IPS DF 4.7 (cell line): ENCODE measurements around the gene REG4.
"Not testable (repeated sequence)": the region's sequence is repeated elsewhere in the genome, so short reads cannot be mapped to it uniquely, and the experiment has no call there.

Experiments used
- DNase-seq: peaks from one replicate; pipeline ENCODE4 v3.0.0-alpha.2; 2013; ENCODE audit warnings: low spot score; ENCODE audit errors: extremely low read depth

The REG4 gene

DNA sequence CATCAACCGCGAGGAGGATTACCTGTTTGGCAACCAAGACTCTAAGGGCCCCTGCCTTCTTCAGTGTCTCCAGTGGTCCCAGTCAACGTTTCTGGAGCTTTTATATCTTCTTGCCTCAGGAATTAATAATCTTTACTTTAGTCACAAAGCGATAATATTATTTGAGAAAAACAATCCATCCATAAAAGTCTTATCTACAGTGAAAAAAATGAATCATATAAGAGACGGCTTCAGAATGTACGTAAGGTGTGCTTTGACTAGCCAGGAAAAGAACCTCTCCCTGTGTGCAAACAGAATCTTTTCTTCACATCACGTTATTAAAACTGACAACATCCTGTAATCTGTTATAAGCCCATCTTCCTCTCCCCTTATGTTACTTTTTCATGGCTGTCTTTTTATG, at the start of gene REG4:
TSS of gene REG4 (minus strand) at position 74 of the 400 bp plus-strand sequence. CDS start 2,691 bp downstream, outside the sequence.
- DNase-seq: no peak

DNA sequence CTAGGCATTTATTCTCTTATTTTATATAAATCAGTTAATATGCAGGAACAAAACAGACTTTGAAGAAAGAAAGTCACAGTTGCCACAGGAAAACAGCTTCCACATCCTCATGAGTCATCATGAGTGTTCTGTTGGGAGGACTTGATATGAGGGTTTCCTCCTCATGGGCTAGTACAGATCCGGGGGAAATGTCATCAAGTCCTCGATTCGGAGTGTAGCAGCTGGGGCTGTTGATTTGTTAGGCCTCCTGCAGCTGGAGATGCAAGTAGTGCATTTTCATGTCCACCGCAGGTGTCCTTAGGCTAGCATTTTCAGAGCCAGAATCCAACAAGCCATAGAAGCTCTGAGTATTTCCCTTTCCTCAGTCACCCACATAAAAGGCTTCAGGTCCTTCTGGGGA, 48.4 kb upstream of the REG4 start:
- DNase-seq: no peak

DNA sequence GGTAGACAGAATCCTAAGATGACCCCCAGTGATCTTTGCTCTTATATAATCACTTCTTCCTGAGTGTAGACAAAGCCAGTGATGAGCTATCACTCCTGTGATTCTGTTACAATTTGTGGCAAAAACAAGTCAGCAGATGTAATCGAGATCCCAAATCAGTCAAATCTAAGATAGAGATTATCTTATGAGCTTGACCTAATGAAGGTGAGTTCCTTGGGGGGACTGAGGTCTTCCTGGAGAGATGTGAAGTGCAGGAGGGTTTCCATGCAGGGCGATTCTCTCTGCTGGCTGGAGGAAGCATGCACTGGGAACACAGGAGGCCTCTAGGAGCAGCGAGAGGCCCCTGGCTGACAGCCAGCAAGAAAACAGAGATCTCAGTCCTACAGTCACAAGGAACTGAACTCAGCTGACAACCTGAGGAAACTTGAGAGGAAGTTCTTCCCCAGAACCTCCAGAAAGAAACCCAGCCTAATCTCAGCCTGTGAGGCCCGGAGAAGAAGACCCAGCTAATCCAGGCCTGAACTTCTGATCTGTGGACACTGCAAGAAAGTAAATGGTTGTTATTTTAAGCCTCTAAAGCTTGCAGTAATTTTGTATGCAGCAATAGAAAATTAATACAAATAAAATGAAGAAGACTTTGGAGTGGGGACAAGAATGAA, 47.4 kb upstream of the REG4 start:
- not testable (repeated sequence) for DNase-seq

DNA sequence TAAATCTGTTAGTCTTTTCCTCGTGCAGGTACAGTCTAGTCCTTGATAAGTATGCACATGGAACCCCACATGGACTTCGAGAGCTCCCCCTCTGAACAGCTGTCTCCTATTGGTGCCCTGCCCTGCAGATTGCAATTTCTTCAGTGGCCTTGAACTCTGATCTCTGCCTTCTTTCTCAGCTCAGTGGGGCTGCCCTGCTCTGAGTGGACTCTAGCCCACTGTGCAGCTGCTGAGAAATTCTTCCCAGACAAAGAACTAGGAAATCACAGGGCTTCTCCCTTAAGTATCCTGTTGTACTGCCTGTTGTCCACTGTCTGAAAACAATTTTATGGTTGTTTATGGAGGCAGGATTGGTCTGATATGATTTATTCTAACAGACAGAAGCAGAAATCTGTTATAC, 46.9 kb upstream of the REG4 start:
- no peak for DNase-seq

DNA sequence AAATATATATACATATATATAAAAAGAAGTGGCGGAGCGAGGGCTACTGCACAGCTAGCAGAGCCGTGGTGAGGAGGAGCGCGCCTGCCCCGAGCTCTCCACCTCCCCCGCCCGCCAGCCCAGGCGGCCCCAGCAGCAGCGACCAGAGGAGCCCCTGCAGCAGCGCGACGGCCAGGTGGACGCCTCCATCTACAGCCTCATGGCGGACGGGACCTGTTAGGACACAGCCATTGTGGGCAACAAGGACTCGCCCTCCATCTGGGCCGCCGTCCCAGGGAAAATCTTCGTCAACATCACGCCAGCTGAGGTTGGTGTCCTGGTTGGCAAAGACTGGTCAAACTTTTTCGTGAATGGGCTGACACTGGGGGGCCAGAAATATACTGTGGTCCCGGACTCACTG, 41.9 kb upstream of the REG4 start:
- DNase-seq: no peak

DNA sequence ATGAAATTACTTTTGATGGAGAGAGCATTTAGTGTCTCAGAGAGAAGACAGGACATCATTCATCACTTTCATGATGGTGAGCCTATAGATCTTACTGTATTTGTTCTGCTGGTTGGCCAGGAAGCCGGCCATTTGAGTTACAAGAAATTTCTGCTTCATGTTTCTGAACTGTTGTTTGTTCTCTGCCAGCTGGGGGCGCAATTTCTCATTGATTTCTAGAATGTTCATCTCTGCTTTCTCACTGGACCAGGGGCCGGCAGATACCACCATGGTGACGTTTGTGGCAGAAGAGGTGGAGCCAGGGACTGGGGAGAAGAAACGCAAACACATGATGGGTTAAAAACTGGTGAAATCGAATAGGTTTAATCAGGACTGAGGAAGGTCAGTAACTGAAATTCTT, 32.9 kb upstream of the REG4 start:
- DNase-seq: not testable (repeated sequence)

DNA sequence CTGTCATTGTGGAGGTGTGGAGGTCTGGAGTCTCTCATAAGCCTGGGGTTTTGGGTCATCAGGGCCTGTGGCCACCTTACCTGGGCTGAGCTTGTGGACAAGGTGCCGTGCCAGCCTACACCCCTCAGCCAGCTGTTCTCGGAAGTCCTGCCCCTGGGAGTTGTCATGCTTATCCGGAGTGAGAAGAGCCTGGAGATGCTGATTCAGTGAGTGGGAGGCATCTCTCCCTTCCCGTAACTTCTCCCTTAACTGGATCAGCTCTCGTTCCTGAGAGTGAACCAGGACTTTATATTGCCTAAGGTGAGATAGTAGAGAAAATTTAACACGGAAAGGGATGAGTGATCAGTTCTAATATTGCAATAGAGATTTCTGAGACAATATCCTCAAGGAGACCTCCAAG, 30.0 kb upstream of the REG4 start:
- DNase-seq: no peak

DNA sequence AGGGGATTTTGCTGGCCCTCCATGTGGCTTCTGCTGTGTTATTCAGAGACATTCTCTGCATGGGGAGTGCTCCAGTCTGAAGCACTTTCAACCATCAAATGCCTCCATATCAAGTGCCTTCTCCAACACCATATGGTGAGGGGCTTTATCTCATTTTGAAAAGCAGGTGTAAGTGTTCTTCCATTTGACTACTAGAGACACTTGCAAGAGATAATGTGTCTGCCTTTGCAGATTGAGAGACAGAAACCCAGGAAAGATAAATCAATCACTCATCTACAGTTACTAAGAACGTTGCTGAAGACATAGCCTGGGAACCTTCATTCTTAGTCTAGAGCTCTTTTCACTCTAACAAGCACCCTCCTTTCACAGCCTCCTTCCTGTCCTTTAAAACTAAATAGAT, 29.5 kb upstream of the REG4 start:
- no peak for DNase-seq

DNA sequence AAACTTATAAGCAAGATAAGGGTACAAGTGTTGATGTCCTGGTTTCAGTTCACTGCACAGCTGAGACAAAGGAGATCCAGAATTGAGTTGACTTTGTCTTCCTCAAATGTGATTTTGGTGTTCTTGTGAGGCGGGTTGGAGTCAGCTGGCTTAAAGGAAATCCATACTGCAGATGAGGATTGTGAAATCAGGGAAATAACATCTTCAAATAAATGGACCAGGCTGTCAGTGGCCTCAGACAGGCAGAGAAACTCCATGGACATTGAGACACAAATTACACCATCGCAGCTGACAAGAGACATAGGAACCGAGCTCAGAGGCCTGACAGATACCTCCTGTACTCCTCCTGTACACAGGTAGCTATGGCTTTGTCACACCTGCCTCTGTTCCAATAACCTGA, 27.0 kb upstream of the REG4 start:
- no peak for DNase-seq

DNA sequence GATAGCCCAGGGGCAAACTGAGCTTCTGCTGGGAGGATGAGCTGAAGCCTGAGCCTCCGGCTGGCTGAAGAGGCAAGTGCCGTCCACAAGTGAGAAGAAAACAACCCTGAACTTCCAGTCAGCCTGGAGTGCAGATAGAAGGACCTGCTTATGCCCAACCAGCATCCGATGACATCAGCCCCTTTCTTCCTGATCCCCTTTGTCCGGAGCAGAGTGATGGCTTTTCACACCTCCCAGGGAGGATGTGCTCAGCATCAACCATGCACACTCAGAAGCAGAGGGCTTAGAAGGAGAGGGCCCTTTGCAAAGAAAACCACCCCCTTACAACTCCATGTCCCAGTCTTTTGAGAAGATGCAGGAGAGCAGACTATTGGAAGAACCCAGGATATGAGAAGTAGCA, 23.7 kb upstream of the REG4 start:
- DNase-seq: no peak

DNA sequence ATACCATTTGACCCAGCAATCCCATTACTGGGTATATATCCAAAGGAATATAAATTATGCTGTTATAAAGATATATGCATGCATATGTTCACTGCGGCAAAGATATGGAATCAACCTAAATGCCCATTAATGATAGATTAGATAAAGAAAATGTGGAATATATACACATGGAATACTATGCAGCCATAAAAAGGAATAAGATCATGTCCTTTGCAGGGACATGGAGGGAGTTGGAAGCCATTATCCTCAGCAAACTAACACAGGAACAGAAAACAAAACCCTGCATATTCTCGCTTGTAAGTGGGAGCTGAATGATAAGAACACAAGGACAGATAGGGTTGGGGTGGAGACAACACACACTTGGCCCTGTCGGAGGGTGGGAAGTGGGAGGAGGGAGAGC, 19.8 kb upstream of the REG4 start:
- DNase-seq: no peak

DNA sequence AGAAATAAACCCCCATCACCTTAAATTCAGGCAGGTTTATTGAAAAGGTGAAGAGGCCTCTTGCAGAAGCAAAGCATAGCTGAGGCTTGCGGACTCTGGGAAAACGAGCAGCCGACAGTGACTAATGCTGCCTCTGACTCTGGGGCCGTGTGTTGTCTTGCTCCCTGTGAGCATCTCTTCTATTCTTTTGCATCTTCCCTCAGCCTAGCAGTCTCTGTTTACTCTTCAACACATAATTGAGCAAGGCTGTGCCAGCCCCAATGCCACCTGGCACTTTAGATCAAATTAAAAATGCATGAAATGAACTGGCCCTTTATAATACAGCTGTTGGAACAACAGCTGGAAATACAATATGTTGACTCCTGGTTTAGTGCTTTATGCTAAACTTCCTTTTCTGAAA, 18.4 kb upstream of the REG4 start:
- DNase-seq: no peak

DNA sequence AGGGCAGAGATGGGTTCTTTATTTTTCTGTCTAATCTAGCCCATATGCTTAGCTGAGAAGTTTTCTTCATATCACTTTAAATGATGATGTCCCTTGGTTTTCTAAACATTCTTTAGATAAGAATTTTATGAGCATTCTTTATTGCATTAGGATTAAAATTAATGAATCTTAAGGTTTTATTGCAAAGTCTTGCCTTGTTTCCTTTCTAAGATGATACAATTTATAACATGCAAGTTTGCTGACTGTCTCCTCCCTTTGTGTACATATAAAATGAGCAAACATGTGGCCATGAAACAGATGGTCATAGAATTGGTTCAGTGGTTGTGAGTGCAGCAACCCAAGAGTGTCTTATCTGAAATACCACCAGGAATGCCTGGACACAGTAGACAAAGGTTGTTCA, 17.7 kb upstream of the REG4 start:
- not testable (repeated sequence) for DNase-seq

DNA sequence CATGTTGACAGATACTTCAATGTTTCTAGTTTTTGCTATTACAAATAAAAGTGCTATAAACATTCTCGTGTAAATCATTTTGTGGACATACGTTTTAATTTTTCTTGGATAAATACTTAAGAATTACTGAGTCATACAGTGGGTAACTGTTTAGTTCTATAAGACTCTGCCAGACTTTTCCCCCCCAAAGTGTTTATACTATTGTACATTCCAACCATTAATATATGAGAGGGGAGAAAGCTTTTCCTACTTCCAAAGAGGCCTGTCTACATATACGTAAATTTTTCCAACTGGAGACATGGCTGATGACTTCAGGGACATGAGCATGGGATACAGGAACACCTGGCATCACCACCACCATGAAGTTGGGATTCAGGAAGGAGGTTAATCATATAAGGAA, 17.0 kb upstream of the REG4 start:
- no peak for DNase-seq

DNA sequence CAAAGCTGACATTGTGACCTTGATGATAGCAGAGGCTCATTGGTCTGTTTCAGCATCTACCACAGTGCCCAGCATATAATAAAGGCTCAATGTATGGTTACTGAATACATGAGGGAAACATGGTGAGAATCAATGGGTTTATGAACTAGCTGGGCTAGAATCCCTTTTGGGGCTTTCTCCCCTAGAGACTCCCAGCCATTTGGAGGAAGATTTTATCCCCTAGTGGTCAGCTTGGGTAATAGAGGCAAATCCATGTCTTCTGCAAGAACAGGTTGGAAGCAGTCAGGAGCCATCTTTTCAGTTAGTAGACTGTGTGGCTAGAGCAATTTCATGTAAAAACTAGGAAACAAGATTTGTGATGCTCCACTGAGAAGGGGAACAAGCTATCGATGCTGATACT, 15.8 kb upstream of the REG4 start:
- no peak for DNase-seq

DNA sequence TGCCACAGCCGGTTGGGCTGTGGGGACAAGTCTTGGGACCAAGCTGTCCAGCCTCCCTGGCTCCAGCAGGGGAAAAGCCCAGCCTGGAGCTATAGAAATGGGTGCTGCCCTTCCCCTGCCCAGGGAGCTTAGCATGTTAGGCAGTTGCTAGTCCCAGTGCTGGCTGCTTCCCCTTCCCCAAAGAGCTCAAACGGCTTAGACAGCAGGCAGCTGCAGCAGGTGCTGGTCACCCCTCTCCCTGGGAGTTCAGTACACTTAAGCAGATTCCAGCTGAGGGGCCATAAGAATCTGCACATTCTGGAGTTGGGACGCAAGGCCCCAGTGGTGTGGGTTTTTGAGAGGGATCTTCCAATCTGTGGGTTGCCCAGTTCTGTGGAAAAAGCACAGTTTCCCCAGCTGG, 11.1 kb upstream of the REG4 start:
- no peak for DNase-seq

DNA sequence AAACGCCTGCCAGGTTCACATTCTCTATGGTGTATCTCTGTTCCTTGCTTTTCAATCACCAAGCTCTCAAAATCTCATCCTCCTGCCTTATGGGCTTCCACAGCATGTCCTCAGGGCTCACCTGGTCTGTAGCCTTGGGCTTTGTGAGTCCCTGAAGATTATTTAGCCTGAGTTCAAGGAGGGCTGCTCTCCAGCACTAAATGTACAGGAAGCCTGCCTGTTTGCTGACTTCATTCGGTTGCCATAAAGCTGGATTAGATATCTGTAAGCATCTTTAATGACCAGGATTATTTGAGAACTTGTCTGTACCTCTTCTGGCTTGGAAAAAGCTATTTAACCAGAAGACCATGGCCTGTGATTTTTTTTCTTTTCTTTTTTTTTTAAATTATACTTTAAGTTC, 6.9 kb upstream of the REG4 start:
- no peak for DNase-seq

DNA sequence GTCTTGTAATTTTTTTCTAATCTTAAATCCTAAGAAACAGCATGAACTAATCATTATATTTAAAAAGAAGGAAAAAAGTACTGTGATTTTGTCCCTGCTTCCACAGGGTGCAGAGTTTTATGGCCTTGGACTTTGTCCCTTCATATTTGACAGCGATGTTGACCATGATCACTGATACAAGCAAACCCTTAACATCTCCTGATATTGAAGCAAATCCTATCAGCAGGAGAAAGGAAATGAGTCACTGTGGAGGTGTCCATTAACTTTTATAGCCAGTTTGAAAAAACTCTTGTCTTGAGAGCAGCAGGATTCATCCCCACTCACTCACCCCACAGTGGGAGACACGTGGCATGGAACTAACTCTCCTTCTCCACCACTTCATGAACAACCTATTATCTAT, 5.1 kb upstream of the REG4 start:
- DNase-seq: no peak

DNA sequence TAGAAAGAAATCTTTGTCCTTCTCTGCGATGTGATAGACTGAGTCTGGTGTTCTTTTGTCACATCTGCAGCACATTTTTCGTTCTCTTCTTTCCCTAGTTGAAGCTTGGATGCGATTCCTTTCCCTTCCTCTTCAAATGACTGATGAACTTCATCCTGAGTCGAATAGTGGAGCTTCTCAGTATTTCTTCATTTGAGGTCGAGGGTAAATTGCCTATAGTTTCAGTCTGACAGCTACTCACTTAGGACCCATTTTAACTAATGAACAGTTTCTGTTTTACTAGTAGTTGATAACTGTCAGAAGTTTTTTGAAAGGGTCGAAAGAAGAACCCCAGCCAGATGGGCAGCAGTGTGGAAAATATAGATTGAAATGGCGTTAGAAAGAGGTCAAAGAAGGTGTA, 4.7 kb upstream of the REG4 start:
- DNase-seq: no peak

DNA sequence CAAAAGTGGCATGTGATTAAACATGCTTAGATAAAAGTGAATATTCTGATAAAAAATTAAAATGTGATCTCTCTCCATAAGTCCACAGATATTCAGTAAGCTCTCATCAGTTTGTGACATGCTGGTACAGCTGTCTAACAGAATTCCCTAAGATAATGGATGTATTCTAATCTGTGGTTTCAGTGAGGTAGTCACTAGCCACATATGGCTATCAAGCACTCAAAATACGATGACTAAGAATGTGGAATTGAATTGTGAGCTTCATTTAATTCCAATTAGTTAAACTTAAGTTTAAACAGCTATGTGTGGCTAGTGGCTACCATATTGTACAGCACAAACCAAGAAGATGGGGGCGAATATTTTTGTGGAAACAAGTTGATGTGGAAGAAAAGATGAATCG, 4.1 kb upstream of the REG4 start:
- DNase-seq: no peak

DNA sequence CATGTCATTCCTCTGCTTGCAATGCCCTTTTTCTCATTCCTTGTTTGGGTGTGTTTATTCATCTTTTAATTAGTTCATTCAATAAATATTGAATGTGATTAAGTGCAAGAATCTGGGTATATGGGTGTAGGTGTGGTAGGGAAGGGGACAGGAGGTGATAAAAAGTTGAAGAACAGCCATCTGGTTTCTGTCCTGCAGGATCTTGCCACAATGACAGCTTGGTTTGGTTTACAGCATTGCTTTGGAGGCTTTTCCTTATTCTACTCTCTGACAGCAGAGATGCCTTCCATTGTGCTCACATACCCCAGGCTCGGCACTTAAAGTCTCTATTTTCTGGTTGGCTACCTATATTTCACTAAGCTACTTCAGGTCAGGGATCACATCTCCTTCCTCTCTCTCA, 3.0 kb upstream of the REG4 start:
- no peak for DNase-seq

DNA sequence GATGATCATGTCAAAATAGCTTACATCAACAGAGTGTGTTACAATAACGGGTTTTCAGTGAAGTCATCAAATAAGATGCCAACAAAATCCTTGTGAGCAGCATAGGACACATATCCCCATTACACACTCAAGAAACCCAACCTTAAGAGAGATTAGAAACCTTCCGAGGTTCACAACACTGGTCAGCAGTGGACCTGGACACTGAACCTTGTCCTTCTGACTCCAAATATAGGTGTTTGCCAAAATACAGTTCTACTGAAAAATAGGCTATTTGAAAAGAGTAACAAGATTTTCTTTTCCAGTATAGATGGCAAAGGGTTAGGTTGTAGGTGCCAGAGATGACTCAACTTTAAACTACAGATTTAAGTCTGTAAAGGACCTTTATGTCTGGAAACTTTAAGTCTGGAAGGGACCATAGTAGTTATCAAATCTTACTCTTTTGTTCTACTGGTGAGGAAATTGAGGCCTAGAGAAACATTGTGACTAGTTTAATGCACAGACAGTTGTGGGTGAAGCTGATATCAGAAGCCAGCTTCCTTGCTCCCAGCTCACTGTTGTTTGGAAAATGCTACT, 811 bp upstream of the REG4 start:
- no peak for DNase-seq

DNA sequence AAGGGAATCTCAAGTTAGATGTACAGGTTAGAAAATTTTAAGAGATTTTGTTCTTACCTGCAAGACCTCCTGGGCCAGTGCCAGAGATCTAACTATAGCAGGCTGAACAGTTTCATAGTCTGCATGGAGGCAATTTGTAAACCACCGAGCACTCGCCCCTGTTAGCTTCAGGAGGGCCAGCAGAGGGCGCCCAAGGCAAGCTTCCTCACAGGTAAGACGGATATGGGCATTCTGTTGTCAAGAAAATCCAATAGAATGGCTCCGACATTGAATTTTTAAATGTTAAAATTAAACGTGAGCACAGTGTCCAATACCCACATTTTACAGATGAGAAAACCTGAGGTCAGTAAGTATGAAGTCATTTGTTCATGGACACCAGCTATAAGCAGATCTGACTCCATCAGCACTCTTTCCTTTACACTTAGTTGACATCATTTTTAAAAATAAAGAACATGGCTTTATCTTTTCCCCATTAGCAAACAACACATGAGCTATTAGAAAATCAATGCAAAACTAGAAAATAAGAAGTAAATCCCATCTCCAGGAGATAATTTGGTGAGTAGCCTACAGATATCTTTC, 2.2 kb downstream of the REG4 start:
- no peak for DNase-seq
